Adipose tissue (tissue), 3 donors: Measurements from ENCODE around the gene HTR7. TPM values are rescaled to one million over a fixed set of nuclear protein-coding genes. Genes with fewer than 3 reads are reported as not detected.

Source experiments
- H3K27ac ChIP-seq: one replicate; pipeline ENCODE4 v1.5.1; 2013; ENCODE audit warnings: low read depth, low read length
- WGBS, 3 donors: extraction: QIAGEN DNeasy Blood & Tissue Kit; methylation state at CpG; one replicate each; pipeline ENCODE4 v1.1.7; 2013; 5-methylcytosine and 5-hydroxymethylcytosine counted together
- polyA plus RNA-seq, 3 donors: library from polyadenylated mRNA; stranded (reverse); fragments of 200-250 nt; gene quantifications; one replicate each; pipeline ENCODE4 v1.2.3, GENCODE V29; 2013
- donor health status: healthy with polysubstance abuse.
- donor health status: Bipolar disorder and iron deficiency.
- donor health status: healthy.

Gene HTR7
- polyA plus RNA-seq, 3 donors: 0.06 to 0.16 TPM; not detected in 1

DNA sequence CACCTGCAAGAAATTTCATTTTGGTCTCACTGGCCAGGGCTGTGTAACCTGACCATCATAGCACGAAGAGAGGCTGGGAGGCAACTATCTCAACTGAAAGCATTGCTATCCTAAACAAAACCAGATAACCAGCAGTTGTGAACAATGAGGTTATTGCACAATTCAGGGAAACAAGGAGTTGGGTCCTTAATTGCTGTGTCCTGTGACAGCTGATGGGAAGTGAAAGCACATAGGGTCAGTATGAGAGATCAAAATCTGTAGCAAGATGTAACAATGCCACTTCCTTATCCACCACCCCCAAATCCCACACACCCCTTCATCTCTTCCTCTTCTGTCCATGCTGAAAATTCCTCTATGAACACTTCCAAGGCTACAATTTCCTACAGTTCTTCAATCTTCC is 80.2 kb downstream of the HTR7 start:
- WGBS, 3 donors: 65 to 79% (median 67%) methylated on average over 1 of the region's 1 CpG
- H3K27ac ChIP-seq: no peak overlapping the region

DNA sequence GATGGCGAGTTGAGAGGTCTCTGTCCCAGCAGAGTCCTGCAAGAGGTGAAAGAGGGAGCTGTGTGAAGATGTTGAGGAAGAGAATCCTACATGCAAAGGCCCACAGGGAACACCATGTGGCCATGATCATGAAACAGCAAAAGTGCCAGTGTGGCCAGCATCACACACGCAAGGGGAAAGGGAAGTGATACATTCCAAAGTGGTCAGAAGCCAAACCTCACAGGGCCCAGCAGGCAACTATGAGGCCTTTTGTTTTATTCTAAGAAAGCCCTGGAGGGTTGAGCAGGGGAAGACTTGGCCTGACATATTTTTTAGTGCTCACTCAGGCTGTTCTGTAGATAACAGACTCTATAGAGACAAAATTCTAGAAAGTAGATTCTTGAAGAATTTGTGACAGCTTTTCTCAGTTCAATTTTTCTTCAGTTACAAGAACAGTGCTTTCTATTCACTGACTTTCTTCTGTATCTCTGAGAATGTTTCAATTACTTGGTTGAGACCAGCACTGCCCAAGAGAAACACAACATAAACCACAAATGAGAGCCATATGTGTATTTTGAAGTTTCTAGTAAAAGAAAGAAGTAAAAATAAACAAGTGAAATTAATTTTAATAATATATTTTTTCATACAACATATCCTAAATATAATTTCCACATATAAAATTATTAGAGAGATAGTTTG is 82.3 kb downstream of the HTR7 start:
- 40 to 53% (median 51%) methylated on average over 2 of the region's 2 CpGs for WGBS, 3 donors
- no peak overlapping the region for H3K27ac ChIP-seq

DNA sequence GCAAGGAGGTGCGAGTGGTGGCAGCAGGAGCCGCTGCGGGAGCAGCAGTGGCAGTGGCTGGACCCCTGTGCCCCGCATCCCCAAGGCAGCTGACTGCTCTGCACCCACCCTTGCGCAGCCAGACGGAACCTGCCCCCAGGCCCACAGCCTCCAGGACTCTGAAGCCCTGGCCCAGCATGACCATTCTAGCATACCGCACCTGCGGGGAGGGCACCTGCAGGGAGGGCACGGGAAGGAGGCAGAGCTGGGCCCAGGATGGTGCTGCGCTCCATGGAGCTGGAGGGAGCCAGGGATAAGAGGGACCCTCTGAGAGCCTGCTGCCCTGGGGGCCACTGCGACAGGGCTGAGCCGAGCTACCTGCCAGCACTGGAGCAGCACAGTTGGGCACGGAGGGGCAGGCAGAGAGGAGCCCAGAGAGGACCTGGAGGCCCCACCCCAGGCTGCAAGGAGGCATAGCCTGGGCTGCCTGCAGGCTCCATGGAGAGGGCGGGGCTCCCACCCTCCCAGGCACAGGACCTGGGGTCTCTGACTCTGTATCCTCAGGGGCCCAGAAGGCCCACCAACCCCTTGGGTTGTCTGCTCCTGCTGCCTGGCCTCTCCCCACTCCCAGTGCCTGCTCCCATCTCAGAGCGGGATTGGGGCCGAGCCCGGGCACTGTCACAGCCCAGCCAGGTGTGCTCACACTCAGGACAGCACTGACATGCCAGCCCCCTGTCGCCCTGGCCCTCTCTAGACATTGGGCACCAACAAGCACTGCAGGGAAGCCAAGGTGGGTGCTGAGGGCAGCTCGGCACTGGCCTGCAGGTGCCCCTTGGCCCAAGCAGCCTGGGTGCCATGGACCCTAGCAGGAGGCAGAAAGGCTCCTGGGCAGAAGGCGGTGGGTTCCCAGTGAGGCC is 87.6 kb downstream of the HTR7 start:
- 89 to 93% (median 90%) methylated on average over 18 to 20 of the region's 20 CpGs for WGBS, 3 donors

DNA sequence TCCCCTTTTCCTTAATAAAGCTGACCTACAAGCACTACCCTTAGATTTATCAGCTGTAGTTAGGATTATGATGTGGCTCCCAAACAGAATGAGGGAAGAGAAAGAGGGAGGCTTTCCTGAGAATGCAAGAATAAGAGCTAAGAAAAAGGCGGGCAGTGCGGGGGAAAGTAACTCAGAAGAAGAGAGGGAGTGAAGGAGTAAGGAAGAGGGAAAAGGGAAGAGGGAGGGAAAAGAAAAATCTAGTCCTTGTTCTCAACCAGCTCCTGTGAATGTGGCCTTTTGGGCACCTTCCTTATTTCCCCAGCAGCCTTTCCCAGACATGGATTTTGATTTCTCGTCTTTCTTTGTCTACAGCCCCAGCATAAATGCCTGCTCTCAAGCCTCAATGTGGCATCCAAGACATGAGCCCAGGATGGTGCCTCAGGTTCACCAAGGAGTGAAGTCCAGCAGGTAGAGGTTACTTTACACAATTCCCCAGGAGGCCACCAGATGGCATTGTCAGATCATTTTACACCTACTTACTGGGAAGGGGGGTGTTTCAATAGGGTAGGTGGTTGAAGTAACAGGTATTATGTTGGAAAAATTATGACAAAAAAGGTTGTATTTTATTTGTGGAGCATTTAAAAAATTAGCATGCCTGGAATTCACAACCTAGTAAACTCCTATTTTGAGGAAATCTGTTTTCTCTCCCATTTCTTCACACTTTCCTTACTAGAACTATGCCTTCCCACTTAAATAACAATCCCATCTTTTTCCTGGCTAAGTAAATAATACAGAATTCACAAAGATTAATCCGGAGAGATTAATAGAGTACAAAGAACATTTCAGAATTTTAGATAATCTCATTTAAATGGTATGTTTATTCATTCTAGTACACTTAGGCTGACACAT is 106.5 kb downstream of the HTR7 start:
- 23 to 28% (median 28%) methylated on average over 4 of the region's 4 CpGs for WGBS, 3 donors
- H3K27ac ChIP-seq: no peak overlapping the region

More for the DNA sequence above, 87.6 kb downstream of the HTR7 start:
- H3K27ac ChIP-seq: no peak overlapping the region

DNA sequence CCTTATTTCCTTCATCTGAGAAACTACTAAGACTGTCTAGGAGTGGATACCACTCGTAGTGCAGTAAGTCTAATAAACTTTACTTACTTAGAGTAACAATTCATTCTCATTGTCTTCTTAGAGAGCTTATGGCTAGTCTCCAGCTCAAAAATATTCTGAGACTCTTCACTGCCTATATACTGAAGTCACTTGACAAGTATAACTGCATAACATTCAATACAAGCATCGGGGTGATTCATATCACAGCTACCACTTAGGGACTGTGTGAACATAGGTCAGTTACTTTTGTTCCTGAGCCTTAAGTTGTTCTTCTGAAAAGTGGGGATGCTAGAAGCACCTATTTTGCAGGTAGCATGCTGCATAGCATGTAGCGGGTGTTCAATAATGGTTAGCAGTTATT is 111.0 kb downstream of the HTR7 start:
- H3K27ac ChIP-seq: no peak overlapping the region
- WGBS, 3 donors: 76 to 86% (median 79%) methylated on average over 3 of the region's 3 CpGs

DNA sequence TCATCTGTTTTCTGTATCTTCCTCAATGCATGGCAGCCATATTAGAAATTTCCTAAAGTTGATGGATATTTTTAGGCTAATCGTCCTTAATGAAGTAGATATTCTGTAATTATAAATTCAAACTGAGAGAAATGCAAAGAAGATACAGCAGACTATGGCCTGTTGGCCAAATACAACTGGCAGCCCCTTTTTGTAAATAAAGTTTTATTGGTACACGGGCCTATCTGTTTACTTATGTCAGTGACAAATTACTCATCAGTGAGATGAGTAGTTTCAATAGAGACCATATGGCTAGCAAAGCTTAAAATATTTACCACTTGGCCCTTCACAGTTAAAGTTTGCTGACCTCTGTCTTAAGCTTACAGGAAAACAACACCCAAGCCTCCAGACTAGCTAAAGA is 112.3 kb downstream of the HTR7 start:
- WGBS, 3 donors: 19 to 33% (median 26%) methylated on average over 2 of the region's 2 CpGs

DNA sequence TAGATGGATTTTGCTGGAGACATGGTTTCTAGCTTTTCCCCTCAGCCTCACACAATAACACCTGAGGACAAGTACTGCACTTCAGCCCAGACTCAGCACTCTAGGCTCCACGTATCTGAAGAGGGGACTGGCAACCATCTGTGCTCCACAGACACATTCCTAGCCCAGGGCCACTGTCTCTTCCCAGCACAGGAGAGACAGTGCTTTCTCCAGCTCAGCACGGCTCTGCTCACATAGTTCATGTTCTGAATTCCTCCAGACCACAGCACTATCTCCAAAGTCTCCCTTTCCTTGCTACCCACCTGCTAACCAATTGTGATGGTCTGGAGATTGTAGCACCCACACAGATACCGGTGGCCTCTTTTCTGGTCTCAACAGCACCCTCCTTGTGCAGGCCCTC is 114.5 kb downstream of the HTR7 start:
- H3K27ac ChIP-seq: no peak overlapping the region
- WGBS, 3 donors: 70 to 83% (median 73%) methylated on average over 3 of the region's 3 CpGs

More for the DNA sequence above, 112.3 kb downstream of the HTR7 start:
- no peak overlapping the region for H3K27ac ChIP-seq

DNA sequence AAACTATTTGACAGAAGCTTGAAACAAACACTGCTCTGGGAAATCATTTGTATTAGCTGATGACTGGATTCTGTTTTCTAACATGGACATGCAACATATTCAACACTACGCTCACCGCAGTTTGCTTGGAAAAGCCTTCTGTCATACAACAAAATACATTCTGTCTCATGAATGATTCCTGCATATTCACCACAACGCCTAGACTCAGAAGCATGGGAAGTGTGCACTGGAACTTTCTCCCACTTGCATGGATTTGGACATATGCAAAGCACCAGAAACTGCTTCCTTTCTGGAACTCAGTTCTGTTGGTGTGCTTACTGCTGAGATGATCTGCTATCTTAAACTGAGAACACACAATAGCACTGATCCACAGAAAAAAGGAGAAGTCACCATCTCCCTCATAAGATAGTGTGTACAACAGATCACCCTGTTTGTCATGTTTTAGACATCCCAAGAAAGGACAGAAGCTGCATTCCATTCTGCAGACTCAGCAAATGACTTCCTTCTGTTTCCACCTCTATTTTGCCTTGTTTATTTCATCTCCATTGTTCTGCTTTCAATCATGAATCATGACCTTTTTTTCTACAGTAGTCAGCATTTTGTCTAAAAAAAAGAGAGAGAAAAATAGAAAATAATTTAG is 115.8 kb downstream of the HTR7 start:
- 76 to 78% (median 77%) methylated on average over 3 of the region's 3 CpGs for WGBS, 3 donors
- H3K27ac ChIP-seq: no peak overlapping the region

DNA sequence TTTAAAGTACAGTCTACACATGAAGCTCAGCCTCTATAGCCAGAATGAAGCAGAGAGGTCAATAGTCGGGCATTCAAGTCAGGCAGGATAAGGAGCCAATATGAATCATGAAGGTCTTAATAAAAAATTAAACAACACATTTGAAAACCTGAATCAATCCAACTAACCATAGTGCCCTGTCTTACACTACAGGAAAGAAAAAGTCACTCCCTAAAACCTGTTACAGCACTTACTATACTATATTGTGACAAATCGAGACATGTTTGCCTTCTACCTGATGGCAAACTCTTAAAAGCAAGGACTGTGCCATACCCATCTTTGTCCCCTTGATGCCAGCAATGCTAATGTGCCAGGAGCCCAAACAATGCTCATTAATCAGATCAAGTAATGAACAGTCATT is 117.6 kb downstream of the HTR7 start:
- no peak overlapping the region for H3K27ac ChIP-seq
- 58 to 77% (median 76%) methylated on average over 2 of the region's 2 CpGs for WGBS, 3 donors

DNA sequence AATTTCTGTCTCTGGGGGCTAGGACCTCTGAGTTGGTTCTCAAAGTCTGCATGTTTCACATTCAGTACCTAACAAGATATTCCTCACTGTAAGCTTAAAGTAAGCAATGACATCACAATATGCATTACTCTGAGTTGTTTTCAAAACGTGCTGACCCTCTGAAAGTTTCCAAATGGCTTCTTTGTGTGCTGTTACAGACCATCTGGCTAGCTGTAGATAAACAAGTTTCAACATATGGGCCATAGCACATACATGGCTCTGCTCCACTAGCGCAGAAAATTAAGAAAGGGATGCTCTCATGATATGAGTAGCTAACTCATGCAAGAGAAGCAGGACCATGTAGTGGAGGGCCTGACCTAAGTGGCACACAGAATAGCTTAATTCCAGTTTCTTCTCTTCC is 119.0 kb downstream of the HTR7 start:
- H3K27ac ChIP-seq: no peak overlapping the region
- WGBS, 3 donors: 47 to 58% (median 51%) methylated on average over 2 of the region's 2 CpGs

DNA sequence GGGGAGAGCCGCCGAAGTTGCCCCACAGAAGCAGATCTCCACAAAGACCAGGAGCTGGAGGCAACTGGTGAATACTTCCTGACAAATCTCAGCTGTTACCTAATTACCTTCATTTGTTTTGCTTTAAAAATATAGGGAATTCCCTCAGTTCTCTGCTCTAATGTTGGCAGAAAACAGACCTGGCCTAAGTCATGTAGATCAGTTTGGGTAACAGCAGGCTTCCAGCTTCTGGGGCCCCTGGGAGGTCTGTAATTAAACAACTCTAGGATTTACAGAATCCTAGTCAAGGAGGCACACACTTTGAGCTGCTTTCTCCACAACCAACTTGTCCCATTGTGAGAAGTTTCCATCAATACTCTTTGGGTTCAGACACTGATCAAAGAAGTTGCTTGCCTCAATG is 123.4 kb downstream of the HTR7 start:
- no peak overlapping the region for H3K27ac ChIP-seq
- WGBS, 3 donors: 31 to 69% (median 56%) methylated on average over 2 of the region's 2 CpGs

DNA sequence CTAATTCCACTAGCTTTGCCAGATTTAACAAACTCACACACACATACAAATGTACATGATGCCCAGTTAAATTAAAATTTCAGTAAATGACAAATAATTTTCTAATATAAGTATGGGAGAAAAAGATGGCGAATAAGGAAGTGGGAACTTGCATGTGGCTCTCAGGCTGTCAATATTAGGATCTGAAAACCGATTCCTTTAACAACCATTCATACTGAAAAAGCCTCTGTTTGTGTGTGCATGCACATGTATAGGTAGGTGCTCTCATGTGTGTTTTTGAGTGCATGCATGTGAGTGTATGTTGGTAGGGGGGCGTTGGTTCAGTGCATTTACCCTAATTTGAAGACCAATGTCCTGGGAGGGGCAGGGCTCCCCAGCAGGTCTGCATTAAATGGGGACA is 125.3 kb downstream of the HTR7 start:
- WGBS, 3 donors: 68 to 81% (median 80%) methylated on average over 3 of the region's 3 CpGs
- no peak overlapping the region for H3K27ac ChIP-seq

DNA sequence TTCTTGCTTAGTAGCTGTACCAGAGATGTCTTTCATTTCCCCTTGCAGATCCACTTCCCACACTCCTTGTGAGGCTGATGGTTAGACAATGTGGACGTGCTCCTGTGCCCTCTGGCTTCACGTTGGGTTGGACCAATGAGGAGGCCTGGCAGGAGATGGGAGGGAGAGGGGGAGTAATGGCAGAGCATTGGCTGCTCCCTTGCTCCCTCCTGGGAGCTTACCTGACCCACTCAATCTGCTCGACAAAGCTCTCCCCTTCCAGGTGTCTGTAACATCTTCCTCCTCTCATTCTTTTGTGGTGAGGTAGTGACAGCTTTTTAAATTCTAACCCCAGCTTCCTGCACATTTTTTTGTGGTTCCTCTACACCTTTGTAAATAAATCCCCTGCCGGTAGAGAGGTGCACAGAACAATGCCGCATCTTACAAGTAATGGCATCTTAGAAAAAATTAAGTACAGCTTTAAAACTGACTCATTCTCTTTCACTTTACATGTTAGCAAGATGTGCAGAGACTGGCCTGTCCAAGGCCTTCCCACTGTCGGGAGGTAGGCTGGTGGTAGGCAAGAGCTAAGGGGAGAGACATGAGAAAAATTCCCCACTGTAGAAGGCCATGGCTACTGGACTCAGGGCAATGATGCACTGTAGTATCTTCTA is 134.3 kb downstream of the HTR7 start:
- H3K27ac ChIP-seq: no peak overlapping the region
- WGBS, 3 donors: 45 to 58% (median 51%) methylated on average over 6 of the region's 6 CpGs

DNA sequence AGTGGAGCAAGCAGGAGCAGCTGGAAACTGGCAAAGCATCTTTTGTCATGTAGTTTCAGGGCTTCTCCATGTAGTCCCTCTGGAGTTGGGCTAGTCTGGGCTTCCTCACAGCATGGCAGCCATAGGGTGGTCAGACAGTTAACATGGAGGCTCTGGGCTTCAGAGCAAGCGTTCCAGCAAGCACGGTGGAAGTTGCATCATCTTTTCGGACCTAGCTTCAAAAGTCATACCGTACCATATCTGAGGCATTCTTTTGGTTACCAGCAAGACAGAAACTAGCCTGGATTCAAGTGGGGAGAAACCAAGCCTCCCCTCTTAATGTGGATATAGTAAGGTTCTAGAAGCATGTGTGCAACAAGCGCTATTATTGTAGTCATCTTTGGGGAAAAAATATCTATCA is 135.0 kb downstream of the HTR7 start:
- H3K27ac ChIP-seq: no peak overlapping the region
- WGBS, 3 donors: 77 to 96% (median 94%) methylated on average over 5 of the region's 5 CpGs

DNA sequence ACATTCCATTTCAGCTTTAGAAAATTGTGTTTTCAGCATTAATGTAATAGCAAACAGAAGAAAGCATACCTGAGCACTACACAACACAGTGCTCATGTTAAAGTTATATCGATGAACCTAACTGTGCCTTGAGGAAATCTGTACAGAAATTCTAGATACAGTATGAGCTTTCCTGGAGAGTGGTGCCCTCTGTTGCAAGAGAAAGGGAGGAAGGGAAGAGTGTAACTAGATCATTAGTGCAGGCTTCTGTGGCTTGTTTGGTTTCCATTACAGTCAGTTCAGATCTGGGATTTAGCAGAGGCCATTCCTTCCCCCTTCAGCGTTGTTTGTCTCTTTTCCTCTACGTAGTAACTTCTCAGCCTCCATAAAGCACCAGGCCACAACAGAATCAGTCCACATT is 139.7 kb downstream of the HTR7 start:
- no peak overlapping the region for H3K27ac ChIP-seq
- 43 to 83% (median 72%) methylated on average over 3 of the region's 3 CpGs for WGBS, 3 donors

DNA sequence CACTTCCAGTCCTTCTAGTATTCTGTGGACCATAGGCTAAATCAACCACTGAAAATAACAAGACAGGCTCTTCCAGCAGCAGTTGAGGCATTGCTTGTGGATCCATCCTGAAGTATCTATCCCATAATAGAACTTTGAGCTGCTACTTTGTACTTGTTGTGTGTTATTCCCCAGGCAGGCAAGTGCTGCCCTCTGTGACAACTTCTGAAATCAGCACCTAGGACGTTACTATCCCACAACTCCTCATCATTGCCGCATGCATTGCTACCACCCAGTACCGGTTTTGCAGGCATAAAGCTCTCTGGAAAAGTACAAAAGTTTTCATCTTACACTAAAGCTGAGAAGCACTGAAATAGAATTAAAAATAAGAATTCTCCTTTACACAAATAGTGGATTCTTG is 145.3 kb downstream of the HTR7 start:
- WGBS, 3 donors: 52 to 66% (median 57%) methylated on average over 3 of the region's 3 CpGs
- H3K27ac ChIP-seq: no peak overlapping the region

DNA sequence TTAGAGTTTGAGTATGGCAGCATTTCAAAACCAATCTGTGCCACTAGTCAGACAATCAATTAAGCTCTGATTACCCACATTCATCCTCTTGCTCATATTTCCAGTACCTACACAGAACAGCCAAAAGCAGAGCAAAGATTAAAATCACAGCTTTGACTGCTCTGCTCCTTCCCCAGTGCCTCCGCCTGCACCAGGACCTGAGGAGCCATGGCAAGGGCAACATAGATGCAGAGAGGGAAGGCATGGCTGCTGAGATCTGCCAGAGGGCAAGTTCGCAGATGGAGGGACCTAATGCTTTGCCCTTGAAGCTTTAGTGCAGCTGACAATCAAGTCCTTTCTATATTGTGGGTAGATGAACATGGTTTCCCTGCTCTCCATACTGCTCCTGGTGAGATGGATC is 148.1 kb downstream of the HTR7 start:
- WGBS, 3 donors: 84 to 96% (median 93%) methylated on average over 2 of the region's 2 CpGs

DNA sequence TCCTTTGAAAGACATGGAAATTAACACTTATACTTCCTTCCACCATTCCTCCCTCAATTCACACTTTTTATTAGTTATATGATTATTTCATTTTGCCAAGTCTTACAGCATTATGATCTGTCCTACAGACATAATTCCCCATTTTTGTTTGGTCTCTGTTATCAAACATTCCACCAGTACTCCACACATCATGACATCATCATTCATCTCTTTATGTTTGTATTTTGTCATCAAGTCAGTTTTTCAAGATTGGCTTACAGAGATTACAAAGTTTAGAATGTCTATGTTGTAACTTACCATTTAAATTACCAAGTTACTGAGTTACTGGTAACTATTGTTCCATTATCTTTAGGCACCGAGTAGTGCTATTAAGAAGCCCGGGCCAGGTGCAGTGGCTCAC is 150.2 kb downstream of the HTR7 start:
- WGBS, 3 donors: 31 to 96% (median 90%) methylated on average over 2 of the region's 2 CpGs
- no peak overlapping the region for H3K27ac ChIP-seq

More for the DNA sequence above, 148.1 kb downstream of the HTR7 start:
- no peak overlapping the region for H3K27ac ChIP-seq
